ENCODE data around the gene TMEM178B.
"Not testable (repeated sequence)": the region's sequence is repeated elsewhere in the genome, so short reads cannot be mapped to it uniquely, and the experiment has no call there.

Gene TMEM178B

GRCh38 chr7:141185369-141185967 lies 111.6 kb downstream of the TMEM178B start:
- DNase-seq: no peak

- DNase-seq: no peak
These were observed 115.4 kb downstream of the TMEM178B start for GRCh38 chr7:141189231-141189630.

GRCh38 chr7:141190495-141190894 lies 116.6 kb downstream of the TMEM178B start:
- DNase-seq: no peak

DNA sequence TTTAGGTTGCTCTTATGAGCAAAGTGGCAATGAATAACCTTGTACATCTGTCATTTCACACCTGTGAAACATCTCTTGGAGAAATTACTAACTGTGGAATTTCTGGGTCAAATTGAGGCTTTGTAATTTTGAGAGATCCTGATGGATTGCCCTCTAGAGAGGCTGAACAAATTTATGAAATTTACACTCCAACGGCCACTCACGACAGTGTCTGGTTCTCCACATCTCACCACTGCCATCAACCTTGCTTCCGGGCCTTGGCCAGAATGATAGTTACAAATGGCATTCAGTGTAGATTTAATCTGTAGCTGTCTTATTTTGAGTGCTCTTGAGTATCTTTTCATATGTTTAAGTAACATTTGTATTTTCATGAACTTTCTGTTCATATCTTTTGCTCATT lies 117.4 kb downstream of the TMEM178B start:
- DNase-seq: no peak

DNA sequence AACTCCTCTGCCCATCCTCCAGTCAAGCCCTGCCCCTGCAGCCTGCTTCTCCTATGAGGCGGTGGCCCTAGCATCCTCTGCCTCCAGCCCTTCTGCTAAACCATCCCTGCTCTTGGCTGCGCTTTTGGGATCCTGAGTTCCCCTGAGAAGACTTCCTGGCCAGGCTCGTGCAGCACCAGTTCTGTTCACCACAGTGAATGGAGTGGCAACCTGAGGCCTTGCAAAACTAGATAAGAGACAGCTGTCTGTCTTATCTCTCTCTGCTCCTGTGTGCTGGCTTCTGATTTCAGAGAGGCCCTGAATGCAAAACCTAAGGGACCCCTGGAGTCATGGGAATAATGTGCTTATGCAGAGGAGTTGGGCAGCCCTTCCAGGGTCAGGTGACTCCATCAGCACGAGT lies 119.2 kb downstream of the TMEM178B start:
- DNase-seq: no peak

DNA sequence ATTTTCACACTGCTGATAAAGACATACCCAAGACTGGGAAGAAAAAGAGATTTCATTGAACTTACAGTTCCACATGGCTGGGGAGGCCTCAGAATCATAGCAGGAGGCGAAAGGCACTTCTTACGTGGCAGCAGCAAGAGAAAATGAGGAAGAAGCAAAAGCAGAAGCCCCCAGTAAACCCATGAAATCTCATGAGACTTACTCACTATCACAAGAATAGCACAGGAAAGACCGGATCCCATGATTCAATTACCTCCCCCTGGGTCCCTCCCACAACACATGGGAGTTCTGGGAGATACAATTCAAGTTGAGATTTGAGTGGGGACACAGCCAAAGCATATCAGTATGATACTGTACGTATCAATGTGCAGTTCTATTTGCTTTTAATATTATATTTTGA lies 121.9 kb downstream of the TMEM178B start:
- not testable (repeated sequence) for DNase-seq

GRCh38 chr7:141198194-141198958 lies 124.5 kb downstream of the TMEM178B start:
- no peak for DNase-seq

DNA sequence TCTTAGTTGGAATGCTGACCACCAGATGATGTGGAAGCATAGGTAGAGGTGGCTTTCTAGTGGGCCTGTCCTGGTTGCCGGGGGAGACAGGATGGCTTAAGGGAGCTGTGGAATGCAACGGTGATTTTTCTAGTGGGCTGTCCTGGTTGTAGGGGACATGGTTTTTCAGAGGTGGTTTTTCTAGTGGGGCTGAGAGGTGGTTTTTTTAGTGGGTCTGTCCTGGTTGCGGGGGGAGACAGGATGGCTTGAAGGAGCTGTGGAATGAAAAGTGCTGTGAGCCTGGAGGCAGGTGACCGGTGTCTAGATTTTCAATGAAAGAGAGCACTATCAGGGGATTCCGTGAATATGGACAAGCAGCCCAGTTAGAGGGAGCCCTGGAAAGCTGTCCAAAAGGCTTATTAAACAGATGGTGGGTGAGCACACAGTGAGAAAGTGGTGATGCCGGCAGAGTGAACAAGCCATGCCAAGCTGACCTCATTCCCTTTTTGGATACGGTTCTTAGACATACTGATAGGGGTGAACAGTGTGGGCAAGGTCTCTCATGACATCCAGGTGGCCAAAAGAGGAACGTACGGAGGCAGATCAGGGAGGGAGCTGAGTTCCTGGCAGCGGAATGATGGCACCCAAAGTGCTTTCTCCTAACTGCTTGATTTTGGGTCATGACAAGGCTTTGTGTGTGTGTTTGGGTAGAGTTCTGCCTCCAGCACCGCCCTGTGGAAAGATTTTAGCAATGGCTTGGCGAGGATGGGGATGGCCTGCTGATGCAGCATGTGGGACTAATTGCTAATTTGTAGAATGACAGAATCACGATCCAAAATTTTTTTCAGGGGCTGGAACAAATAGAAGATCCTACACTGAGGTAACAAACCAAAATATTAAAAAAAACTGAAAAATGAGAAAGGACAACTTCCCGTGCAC lies 126.6 kb downstream of the TMEM178B start:
- no peak for DNase-seq

- DNase-seq: no peak
These were observed 127.5 kb downstream of the TMEM178B start for GRCh38 chr7:141201145-141201885.

DNA sequence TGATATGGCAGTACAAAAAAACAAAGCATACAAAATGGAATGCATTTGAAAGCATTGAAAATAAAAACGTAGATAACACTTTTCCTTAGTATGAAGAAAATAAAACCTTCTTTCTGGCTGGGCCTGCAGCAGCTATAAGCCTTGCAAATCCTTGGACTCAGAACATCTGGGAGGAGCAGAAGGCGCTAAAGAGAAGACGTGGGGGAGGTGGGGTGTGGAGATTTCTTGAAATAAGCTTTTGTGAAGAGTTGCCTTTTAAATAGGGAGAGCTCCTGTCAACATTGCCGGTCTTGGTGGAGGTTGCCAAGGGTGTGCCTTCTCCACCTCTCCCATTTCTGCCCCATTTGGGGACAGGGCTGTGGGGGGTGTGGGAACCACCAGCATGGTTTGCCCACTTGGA lies 128.7 kb downstream of the TMEM178B start:
- no peak for DNase-seq

- DNase-seq: no peak
These were observed 129.3 kb downstream of the TMEM178B start for GRCh38 chr7:141203177-141203576.

GRCh38 chr7:141203586-141203985 lies 129.7 kb downstream of the TMEM178B start:
- DNase-seq: no peak

GRCh38 chr7:141207661-141208060 lies 133.8 kb downstream of the TMEM178B start:
- DNase-seq: no peak

DNA sequence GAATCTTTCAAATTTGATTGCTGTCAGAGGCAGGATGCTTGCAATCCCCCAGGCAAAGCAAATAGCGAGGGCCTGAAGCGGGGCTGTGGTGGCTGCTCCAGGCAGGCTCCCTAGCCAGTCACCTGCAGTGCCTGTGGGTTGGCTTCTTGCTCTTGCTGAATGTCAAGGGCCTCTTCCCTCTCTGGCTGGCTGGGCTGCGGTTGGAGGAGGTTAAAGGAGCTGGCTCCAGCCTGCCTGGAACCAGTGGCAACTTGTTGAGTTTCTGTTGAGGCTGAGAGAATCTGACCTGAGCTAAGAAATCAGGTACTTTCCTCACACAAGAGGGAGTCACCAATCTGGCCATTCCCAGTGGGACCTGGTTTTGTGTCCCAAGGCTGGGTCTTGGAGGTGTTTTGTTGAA lies 134.7 kb downstream of the TMEM178B start:
- DNase-seq: no peak

GRCh38 chr7:141209454-141209853 lies 135.6 kb downstream of the TMEM178B start:
- no peak for DNase-seq

DNA sequence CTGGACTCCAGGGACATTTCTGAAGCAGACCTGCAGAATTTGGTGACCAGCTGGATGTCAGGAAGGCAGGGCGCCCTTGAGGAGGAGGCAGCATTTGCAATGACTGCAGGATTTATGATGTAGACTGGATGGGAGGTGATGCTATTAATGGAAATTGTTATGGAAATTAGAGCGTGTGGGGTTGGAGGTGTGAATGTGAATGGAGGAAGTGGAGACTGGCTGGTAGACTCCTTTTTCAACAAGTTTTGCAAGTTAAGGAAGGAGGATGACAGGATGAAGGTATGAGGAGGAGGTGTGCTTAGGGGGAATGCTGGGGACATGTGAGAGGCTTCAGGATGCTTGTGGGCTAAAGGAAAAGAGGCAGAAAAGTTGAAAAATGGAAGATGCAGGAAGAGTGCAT lies 137.0 kb downstream of the TMEM178B start:
- DNase-seq: no peak

GRCh38 chr7:141213226-141213625 lies 139.4 kb downstream of the TMEM178B start:
- DNase-seq: no peak

DNA sequence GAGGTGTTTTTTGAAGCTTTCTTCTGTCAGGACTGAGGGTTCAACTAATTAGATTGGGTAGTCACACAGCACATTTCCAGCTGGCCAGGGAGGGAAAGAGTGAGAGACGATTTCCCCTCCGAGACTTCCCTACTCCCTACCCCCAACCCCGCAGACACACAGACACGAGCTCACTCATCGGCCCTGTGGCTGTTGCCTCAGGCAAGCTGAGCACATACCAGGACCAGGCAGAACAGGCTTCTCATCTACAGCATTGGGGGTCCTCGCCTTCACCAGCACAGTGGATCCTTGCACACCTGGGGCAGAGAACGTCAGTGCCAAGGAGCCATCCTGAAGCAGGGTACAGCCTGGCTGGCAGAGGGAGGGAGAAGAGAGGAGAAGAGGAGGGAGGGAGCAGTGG lies 144.1 kb downstream of the TMEM178B start:
- no peak for DNase-seq

DNA sequence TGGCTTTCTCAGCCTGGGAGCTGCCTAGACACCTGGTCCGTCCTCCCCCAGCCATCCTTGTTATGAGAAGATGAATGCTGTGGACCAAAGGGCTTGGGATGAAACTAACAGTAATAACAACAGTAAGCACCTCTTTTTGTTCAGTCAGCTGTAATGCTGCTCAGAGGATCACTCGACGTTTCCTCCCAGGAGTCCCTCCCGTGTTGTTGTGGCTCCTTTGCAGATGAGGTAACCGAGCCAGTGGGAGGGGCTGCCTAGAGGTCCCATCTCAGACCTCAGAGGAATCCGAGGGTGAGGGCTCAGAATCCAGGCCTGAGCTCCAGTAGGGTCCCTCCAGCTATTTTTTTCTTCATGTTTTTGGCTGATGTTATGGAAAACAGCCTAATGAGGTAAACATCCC lies 145.1 kb downstream of the TMEM178B start:
- no peak for DNase-seq

DNA sequence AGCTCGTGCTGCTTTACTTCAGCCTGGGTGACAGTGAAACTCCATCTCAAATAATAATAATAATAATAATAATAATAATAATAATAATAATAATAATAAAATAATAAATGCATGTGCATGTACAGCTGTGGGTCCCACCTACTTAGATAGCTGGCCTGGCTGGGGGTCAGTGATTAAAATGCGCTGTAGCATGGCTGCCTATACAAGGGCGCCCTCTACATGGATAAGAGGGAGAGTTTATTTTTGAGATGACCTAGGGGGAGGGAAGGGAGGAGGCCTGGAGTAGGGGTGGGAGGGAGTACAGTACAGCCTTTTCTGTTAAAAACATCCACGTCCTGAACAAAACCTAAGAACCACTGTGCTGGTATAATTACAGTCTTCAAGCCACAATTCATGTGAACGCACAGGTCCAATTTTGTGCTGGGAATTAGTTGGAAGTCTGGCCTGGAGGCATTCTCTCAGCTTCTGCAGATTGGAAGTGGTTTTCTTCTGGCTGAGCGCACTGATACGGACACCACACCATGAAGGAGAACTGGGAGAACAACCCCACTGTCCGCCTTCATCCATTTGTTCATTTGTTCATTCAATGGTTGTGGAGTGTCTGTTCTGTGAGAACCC lies 146.5 kb downstream of the TMEM178B start:
- no peak for DNase-seq

DNA sequence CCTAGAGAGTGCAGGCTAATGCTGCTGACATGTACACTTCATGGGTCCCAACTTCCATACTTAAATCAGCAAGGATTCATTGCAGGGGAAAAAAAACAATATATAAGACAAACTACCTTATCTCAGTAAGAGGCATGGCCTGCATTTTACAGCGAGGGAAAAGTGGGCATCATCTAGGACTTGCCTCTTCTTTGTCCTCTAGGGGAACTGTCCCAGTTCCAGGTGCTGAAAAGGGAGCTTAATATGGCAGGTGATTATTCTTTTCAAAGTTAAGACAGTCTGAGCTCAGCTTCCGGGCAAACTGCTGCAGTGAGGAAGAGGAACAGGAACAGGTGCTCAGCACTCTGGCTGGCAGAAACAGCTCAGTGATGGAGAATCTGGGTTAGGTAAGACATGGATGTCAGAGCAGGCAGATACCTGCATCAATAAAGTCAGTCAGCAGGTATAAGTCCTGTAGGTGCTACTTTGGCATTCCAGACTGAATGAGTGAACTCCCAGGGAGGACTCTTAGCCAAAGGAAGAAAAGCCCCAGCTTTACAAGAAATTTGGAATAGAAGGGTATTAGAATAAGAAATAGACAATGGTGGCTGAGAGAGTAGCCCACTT lies 147.2 kb downstream of the TMEM178B start:
- no peak for DNase-seq
